ENCODE measurements around the gene GPR62.
"Not testable (repeated sequence)": the region's sequence is repeated elsewhere in the genome, so short reads cannot be mapped to it uniquely, and the experiment has no call there.

GPR62 gene, protein sequence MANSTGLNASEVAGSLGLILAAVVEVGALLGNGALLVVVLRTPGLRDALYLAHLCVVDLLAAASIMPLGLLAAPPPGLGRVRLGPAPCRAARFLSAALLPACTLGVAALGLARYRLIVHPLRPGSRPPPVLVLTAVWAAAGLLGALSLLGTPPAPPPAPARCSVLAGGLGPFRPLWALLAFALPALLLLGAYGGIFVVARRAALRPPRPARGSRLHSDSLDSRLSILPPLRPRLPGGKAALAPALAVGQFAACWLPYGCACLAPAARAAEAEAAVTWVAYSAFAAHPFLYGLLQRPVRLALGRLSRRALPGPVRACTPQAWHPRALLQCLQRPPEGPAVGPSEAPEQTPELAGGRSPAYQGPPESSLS

DNA sequence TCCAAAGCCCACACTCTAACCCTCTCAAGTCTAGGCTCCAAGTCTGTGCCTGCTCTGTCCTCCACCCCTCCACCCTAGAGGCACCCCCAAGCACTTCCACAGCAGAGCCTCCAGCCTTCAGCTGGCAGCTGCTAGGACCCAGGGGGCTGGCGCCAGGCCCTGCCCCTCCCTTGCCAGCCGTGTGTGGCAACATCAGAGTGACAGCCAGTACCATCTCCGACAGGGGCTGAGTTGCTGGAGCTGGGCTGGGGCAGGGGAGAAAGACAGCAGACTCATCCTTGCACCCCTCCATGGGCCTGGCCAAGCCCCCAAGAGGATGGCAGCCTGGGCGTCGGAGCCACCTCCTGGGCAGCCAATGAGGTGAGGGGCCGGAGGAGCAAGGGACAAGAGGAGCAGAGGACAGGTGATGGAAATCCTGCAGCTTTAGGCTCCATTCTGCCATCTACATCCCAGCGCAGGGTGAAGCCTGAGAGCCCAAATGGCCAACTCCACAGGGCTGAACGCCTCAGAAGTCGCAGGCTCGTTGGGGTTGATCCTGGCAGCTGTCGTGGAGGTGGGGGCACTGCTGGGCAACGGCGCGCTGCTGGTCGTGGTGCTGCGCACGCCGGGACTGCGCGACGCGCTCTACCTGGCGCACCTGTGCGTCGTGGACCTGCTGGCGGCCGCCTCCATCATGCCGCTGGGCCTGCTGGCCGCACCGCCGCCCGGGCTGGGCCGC, at the start of gene GPR62:
GPR62 (plus strand) TSS at position 207 of the 718 bp plus-strand sequence; CDS start at position 479, 272 bp downstream.
- no peak for DNase-seq (ENCODE audit: low read depth in 2 of 2)

DNA sequence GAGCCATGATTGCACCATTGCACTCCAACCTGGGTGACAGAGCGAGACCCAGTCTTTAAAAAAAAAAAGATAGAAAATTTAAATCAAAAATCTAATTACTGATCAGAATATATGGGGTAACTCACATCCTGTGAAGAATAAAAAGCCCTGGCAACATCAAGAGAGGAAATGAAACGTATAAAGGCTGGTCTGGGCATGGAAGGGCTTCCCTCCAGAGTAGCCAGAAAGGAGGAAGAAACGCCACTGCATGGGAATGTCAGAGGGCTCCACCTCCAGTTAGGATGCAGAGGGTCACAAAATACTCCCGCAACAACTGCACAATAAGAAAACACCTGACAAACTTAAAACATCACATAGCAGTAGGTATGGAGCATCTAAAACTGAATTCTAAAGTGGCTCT, 47.2 kb upstream of the GPR62 start:
- DNase-seq (ENCODE audit: low read depth in 2 of 2): no peak

DNA sequence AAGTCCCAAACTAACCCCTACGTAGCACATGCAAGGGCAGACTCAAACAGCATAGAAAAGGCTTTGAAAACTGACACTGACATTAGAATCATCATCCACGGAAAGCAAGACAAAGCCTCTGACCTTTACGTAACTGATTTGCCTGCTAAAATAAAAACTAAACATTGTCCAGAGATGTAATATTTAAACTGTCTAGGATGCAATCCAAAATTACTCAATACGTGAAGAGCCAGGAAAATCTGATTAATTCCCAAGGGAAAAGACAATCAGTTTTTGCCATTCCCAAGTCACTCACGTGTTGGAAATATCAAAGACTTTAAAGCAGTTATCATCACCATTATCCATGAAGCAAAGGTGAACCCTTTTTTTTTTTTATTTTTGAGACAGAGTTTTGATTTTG, 38.8 kb upstream of the GPR62 start:
- no peak for DNase-seq (ENCODE audit: low read depth in 2 of 2)

DNA sequence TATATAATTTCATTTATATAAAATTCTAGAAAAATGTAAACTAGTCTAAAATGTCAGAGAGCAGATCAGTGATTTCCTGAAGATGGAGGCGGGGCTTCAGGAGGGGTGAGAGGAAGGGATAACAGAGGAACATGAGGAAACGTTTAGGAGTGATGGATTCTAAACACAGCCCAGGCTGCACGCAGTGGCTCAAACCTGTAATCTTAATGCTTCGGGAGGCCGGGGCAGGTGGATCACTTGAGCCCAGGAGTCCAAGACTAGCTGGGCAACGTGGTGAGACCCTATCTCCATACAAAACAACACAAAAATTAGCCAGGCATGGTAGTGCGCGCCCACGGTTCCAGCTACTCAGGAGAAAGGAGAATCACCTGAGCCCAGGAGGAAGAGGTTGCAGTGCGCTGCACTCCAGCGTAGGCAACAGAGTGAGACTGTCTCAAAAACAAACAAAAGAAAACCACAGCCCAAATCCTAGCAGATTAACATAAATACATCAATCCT, 34.1 kb upstream of the GPR62 start:
- DNase-seq (ENCODE audit: low read depth in 2 of 2): no peak

DNA sequence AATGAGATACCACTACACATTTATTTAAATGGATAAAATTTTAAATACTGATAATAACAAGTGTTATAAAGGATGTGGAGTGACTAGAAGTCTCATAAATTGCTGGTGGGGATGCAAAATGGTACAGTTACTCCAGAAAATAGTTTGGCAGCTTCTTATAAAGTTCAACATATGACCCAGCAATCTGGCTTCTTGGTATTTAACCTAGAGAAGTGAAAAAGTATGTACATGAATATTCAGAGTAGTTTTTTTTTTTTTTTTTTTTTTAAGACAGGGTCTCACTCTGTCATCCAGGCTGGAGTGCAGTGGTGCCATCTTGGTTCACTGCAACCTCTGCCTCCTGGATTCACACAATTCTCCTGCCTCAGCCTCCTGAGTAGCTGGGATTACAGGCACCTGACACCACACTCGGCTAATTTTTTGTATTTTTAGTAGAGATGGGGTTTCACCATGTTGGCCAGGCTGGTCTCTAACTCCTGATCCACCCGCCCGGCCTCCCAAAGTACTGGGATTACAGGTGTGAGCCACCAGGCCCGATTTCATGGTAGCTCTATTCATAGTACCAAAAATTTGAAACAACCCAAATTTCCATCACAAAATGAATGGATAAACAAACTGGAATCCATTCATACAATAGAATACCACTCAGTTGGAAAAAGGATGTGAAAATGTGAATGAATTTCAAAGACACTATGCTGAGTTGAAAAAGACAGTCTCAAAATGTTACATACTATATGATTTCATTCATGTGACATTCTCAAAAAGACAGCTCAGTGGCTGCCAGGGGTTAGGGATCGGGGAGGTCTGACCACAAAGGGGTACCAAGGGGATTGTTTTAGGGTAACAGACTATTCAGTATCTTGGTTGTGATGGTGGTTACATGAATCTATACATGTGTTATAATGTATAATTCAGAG, 27.9 kb upstream of the GPR62 start:
- no peak for DNase-seq (ENCODE audit: low read depth in 2 of 2)

DNA sequence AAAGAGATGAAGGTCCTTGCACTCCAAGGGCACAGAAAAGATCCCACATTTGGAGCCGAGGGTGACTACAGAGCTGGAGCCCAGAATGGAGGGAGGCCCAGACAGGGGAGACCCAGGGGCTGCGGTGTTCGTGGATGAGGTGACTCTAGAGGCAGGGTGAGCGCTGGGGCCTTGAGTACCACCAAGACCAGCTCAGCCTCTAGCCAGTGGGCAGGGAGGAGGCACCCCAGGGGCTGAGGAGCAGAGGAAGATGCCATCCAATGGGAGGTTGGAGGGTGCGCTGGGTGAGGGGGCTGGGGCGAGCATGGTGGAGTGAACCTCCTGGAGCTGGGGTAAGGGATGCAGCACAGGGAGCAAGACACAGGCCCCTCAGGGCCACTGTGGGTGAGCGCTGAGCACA, 26.7 kb upstream of the GPR62 start:
- no peak for DNase-seq (ENCODE audit: low read depth in 2 of 2)

DNA sequence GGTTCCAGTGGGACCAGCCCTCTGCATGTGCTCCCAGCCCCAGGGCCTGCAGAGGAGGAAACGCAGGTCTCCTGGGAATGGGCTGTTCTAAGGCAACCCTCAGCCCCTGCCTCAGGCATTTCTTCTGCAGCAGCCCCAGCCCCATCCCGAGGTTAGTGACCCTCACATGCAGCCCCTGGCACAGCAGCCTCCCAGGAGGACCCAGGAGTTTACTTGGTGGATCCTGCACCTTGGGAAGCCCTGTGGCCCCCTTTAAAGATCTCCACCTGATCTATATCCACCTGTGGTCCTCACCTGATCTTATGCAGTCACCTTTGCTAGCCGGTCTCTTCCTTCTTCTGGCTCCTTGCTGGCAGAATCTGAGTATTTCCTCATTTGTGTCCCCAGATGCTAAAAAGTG, 26.2 kb upstream of the GPR62 start:
- not testable (repeated sequence) for DNase-seq (ENCODE audit: low read depth in 2 of 2)

DNA sequence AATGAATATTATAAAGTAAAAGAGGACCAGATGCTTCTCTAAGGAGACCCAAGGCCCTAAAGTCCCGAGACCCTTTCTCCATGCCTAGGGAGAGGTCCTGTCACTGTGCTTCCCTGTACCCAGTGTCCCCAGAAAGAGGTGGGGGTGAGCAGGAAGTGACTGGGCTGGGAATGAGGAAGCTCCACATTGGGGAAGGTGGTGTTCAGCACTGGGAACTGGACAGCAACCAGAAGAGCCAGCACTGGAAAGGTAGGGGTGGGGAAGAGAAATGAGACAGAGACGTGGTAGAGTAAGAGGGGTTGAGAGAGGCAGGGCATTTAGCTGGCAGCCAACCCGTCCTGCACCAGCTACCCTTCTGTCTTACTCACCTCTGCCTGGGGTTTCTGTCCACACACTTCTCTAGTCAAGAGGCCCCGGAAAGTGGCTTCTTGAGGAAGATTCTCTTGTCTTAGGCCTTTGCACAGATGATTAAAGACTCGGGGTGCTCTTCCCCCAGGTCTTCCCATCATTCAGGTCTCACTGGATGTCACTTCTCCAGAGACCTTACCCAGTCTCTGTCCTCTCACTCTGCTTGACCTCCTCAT, 25.7 kb upstream of the GPR62 start:
- no peak for DNase-seq (ENCODE audit: low read depth in 2 of 2)

DNA sequence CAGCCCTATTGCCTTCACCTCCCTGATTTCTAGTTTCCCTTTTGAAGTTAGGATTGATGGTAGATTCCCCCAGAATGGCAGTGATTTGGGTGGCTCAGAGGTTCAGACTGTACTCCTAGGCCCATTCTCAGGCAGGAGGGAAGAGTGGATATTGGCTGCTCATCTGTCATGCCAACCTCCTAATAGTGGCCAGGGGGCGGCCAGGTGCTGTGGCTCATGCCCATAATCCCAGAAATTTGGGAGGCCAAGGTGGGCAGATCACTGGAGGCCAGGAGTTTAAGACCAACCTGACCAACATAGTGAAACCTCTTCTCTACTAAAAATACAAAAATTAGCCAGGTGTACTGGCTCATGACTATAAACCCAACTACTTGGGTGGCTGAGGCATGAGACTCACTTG, 24.7 kb upstream of the GPR62 start:
- DNase-seq (ENCODE audit: low read depth in 2 of 2): no peak

DNA sequence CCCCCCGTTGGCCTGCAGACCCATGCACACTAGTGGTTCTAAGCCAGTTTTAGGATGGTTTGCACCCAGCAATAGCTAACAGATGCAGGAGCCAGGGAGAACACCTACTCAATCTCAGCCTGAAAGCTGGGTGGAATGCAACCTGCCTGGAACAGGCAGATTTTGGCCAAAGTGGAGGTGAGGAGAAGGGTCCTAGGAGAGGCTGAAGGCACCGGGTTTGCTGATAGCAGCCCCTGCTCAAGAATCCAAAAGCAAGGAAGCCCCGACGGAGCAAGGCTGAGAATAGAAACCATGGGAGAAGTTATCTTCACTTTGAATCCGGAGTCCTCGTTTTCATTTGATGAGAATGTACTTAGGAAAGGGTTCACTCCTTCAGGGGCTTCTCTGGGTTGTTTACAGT, 23.4 kb upstream of the GPR62 start:
- no peak for DNase-seq (ENCODE audit: low read depth in 2 of 2)

DNA sequence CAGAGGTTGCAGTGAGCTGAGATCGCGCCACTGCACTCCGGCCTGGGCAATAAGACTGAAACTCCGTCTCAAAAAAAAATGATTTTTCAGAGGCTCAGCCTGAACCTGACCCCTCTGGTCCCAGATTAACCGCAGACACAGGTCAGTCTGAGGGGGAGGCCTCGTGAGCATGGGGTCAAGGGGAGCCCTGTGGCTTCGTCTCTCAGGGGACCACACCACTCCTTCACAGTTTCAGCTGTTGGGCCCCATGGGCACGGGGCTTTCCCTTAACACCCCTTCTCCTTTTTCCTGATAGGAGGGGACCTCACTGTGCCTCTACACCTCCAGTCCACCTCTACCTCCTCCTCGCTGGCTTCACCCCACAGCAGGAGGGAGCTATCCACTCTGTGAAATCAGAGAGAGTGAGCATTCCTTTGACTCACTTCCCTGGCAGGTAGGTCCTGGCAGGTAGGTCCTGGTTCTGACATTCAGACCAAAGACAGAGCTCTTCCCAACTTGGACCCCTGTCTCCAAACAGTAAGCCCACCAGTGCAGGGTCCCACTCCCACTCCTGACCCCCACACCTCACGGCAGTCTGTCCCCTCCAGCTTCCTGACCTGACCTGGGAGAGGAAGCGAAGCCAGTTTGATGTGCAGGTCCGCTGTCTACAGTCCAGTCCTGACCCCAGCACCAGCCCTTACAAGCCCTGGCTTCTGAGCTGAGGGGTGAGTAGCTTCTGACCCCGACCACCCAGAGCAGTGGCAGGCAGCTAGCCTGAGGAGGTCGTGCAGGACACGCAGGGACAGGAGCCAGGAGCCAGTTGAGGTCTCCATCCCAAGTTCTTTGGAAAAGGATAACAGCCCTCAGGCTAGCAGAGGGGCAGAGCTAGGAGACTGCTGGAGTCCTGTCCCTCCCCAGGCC, 22.5 kb upstream of the GPR62 start:
- no peak for DNase-seq (ENCODE audit: low read depth in 2 of 2)

DNA sequence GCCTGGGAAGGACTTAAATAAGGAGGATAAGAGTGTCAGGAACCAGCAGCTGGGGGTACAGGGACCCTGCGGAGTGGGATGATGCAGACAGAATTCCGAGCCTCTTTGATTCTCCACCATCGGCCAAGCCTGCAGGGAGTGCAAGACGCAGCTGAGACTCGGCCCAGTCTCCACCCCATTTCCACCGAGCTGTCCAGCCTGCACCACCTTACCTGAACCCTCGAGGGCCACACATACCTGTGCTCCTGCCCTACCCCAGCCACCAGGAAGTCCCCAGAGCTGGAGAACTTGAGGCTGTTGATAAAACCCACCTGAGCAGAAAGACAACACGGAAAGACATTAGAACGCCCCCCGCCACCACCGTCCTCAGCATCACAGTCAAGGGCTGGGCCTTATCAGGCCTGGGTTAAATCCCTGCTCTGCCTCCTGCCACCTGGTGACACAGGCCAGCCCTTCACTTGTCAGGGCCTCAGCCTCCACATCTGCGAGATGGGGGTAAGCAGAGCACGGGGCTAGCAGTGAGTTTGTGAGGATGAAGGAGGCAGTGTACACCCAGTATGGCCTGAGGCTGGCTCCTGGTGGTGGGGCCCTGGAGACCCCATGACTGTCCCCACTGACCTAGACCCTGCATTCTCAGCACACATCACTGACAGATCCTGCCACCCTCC, 21.6 kb upstream of the GPR62 start:
- DNase-seq (ENCODE audit: low read depth in 2 of 2): no peak

DNA sequence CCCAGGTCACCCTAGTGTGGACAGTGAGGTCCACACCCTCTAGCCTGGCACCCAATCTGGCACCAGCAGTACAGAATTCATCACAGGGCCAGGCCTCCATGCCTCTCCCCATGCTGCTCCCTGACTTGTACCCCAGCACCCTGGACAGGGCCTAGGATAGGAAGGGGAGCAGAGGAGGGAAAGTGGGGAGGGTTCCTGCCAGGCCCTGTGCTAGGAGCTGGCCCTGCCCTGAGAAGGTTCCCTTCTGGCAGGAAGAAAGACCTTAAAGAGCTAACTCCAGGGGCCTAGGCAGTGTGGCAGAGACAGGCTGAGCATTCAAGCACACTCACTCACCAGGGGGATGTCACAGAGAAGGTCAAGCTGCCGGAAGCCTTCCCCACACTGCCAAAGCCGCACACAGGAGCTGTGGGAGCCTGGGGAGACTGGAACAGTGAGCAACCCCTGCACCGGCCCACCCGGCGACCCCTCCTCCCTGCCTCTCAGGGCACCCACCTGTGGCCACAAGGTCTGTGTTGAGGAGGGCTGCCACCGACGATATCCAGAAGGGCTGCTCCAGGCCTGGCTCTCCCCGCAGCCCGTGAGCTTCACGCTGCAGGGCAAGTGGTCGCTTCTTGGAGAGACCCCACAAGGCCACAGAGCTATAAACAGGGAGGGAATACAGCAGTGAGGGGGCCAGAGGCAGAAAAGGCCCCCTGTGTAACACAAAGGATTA, 20.9 kb upstream of the GPR62 start:
- no peak for DNase-seq (ENCODE audit: low read depth in 2 of 2)

DNA sequence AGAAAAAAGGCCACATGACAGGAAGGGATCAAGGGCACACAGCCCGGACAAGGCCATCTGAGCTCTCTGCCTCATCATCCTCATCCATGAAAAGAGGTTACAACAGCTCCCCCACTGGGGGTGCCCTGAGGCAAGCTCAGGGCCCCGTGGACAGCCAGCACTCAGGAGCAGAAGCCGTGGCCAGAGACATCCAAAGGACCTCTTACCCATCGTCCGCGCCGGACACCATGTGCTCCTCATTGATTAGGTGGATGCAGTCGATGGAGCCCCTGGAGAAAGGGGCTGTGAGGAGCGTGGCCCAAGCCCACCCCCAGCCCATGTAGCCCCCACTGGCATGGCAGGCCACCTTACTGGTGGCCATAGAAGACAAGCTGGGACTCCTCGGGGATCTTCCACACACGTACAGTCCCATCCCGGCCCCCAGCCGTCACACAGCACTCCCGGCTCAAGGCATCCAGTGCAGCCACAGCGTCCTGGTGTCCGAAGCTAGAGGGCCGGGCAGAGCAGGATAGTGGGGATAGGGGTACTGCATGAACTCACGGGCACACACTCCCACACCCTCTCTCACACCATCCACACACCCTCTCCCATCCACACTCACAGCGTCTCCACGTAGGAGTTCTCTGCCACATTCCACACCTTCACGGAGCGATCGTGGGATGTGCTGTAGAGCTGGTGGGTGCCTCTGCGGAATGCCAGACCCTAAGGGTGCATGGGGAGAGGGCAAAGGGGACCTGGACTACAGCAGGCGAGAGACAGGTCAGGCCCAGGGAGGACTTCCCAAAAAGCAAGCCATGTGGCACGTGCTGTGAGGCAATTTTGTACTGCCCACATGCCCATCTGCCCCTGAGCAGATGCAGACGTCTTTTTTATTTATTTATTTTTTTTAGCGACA, 19.9 kb upstream of the GPR62 start:
- no peak for DNase-seq (ENCODE audit: low read depth in 2 of 2)

DNA sequence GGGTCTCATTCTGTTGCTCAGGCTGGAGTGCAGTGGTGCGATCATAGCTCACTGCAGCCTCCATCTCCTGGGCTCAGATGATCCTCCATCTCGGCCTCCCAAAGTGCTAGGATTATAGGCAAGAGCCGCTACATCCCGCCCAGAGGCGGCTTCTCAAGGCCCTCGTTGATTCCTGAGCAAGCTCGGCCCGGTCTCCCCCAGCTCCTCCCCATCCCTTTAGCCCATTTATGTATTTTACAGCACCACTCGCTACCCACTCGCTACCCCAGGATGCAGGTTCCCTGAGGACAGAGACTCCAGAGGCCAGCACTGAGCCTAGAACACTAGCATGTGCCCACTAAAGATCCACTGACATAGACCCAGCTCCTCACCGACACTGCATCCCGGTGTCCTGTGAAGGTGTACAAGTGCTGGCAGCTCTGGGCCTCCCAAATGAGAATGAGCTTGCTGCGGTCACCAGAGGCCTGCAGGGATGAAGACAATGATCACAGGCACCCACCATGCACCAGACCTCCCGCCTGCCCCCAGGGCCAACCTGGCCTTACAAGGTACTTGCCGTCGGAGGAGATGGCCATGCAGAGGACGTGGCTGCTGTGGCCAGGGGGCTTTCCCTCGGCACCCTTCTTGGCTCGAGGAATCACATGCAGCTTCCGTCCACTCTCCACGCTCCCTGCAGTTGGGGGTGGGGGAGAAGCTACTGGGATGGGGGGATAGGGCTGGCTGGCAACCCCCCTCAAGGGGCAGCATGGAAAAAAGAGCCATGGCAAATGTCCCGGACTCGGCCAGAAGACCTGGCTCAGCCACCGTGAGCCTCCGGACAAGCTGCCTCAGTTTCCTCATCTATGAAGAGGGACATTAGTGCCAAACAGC, 19.1 kb upstream of the GPR62 start:
- DNase-seq (ENCODE audit: low read depth in 2 of 2): no peak

DNA sequence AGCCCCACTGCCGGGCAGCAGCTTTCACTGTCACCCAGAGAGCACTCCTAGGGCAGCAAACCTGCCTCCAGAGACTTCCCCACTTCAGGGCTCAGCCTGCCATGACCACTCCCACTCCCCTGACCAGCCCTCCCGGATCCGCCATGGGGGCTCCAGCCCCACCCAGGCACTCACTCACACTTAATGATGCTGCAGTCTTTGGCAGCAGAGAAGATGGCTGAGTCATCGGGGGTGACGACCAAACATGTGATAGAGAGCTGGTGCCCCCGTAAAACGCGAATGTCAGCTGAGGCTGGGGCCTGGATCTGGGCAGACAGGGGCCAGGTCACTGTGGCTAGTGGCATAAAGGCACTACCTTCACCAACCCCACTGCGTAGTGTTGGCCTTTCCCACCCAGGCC, 18.2 kb upstream of the GPR62 start:
- no peak for DNase-seq (ENCODE audit: low read depth in 2 of 2)
